OCI-LY7 (cell line): ENCODE measurements around the gene MAN1A2. TPM values are rescaled to one million over a fixed set of nuclear protein-coding genes. Genes with fewer than 3 reads are reported as not detected.

ENCODE experiments used
- BruUV-seq: library from RNA; stranded (reverse); fragments of 400-500 nt; replicated peaks from 2 replicates; lab custom pipeline; 2021; lab: Mats Ljungman, UMichigan
- CTCF ChIA-PET: fragments of 300-600 bp; sonication (Branson Sonifier 250); formaldehyde crosslinking; loops from one replicate; lab custom pipeline; 2022; ENCODE audit warnings: antibody characterized with exemption; ENCODE audit not compliant: unreplicated experiment; lab: Charles Lee
- POLR2A ChIA-PET: fragments of 300-600 bp; sonication (Branson Sonifier 250); formaldehyde crosslinking; loops from one replicate; lab custom pipeline; 2022; ENCODE audit warnings: antibody characterized with exemption; lab: Charles Lee
- DNase-seq: peaks from one replicate; pipeline ENCODE4 v3.0.0-alpha.2; 2015; ENCODE audit warnings: low spot score
- H2AFZ ChIP-seq: fragments of 200-600 bp; sonication (generic), shearing (Covaris generic); 2 replicates; pipeline ENCODE4 v1.6.1; 2014; ENCODE audit warnings: mild to moderate bottlenecking, antibody characterized with exemption, low read length, moderate library complexity
- H3K27ac ChIP-seq: fragments of 200-600 bp; sonication (generic); 2 replicates; pipeline ENCODE4 v1.5.1; 2014; ENCODE audit warnings: mixed run types, low read depth, mild to moderate bottlenecking, moderate library complexity, low read length, inconsistent platforms; ENCODE audit not compliant: poor library complexity, severe bottlenecking
- H3K36me3 ChIP-seq: fragments of 200-600 bp; sonication (generic); 2 replicates; pipeline ENCODE4 v1.6.1; 2014; ENCODE audit warnings: mild to moderate bottlenecking, antibody characterized with exemption, low read length, moderate library complexity, mixed read lengths; ENCODE audit not compliant: insufficient read depth
- H3K4me1 ChIP-seq: fragments of 200-600 bp; sonication (generic); 2 replicates; pipeline ENCODE4 v1.5.1; 2014; ENCODE audit warnings: mild to moderate bottlenecking, low read length; ENCODE audit not compliant: insufficient read depth, poor library complexity, severe bottlenecking
- H3K4me2 ChIP-seq: fragments of 200-600 bp; sonication (generic); 2 replicates; pipeline ENCODE4 v1.6.1; 2014; ENCODE audit warnings: mild to moderate bottlenecking, low read length
- H3K4me3 ChIP-seq: fragments of 200-600 bp; sonication (generic); 2 replicates; pipeline ENCODE4 v1.5.1; 2014; ENCODE audit warnings: mild to moderate bottlenecking, low read depth, low read length; ENCODE audit not compliant: poor library complexity, severe bottlenecking
- H3K79me2 ChIP-seq: fragments of 200-600 bp; sonication (generic); 2 replicates; pipeline ENCODE4 v1.6.1; 2016; ENCODE audit warnings: low read depth, mild to moderate bottlenecking, low read length, moderate library complexity, mixed read lengths; ENCODE audit not compliant: insufficient read depth
- H3K9me2 ChIP-seq: fragments of 200-600 bp; sonication (generic); 2 replicates; pipeline ENCODE4 v1.6.1; 2016; ENCODE audit warnings: mild to moderate bottlenecking, low read length, mixed read lengths; ENCODE audit not compliant: insufficient read depth
- H3K9me3 ChIP-seq: fragments of 200-600 bp; sonication (generic); 2 replicates; pipeline ENCODE4 v1.6.1; 2014; ENCODE audit warnings: mild to moderate bottlenecking, mixed run types, low read length, mixed read lengths
- H4K20me1 ChIP-seq: fragments of 200-600 bp; sonication (generic); 2 replicates; pipeline ENCODE4 v1.6.1; 2014; ENCODE audit warnings: mild to moderate bottlenecking, antibody characterized with exemption, low read length, moderate library complexity, mixed read lengths; ENCODE audit not compliant: insufficient read depth
- EZH2phosphoT487 ChIP-seq: fragments of 200-600 bp; sonication (generic); IDR thresholded peaks from 2 replicates; pipeline ENCODE4 v1.6.1; 2018; ENCODE audit warnings: low read depth, borderline replicate concordance, mild to moderate bottlenecking, mixed run types, antibody characterized with exemption, low read length, moderate library complexity, mixed read lengths
- intact Hi-C: fragments of 100-400 bp; cut with micrococcal nuclease; formaldehyde crosslinking; loops from one replicate; pipeline ENCODE4 v1.10.0; 2022; ENCODE audit not compliant: unreplicated experiment
- total RNA-seq, 2 experiments: library from RNA; depleted of rRNA in 1 of 2; stranded (reverse); fragments of >200 nt in 1 of 2; shearing (Covaris generic) in 1 of 2; gene quantifications; 2 replicates each; pipeline ENCODE4 v1.2.3, GENCODE V29; 2014 to 2022
- TF ChIP-seq, protein P1 (sequence below): fragments of 200-600 bp; sonication (generic); conservative IDR thresholded peaks from 2 replicates; pipeline ENCODE4 v1.5.1; 2014; ENCODE audit warnings: mild to moderate bottlenecking, antibody characterized with exemption, low read length, moderate library complexity, mixed read lengths

The MAN1A2 gene
- total RNA-seq, 2 experiments from 2014 or later: 16.1 to 27.5 TPM

DNA sequence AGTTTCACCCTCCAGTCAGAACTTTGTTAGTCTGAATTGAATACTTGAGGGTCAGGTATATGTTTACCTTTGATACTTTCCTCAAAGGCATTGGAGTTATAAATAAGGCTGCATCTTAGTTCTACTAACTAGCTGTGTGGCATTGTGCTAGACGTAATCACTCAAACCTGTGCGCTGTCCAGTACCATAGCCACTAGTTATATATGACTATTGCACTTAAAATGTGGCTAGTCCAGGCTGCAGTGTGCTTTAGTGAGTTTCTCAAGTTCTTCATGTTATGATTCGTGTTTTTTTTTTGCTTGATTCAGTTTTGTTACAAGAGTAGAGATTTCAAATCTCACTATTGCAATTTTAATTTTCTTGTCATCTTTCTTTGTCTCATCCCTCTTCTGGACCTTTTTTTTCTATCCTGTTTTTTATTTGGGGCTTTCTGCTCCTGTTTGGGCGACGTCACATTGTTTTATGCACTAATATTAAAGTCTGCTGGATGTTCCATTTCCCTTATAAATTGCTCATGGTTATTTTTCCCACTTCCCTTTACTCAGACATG, 5.7 kb downstream of the MAN1A2 start:
- H4K20me1 ChIP-seq: peaks cover 30% of the 10 kb centered on the region
- CTCF ChIA-PET: no interaction called here
- no peak for DNase-seq
- no peak overlapping the region for H3K4me2 ChIP-seq
- H3K4me3 ChIP-seq: no peak overlapping the region
- intact Hi-C loops: no loop called here
- peaks cover 14% of the 10 kb centered on the region for H3K4me1 ChIP-seq
- TF ChIP-seq EZH2phosphoT487: no peak
- TF ChIP-seq, protein P1, sequence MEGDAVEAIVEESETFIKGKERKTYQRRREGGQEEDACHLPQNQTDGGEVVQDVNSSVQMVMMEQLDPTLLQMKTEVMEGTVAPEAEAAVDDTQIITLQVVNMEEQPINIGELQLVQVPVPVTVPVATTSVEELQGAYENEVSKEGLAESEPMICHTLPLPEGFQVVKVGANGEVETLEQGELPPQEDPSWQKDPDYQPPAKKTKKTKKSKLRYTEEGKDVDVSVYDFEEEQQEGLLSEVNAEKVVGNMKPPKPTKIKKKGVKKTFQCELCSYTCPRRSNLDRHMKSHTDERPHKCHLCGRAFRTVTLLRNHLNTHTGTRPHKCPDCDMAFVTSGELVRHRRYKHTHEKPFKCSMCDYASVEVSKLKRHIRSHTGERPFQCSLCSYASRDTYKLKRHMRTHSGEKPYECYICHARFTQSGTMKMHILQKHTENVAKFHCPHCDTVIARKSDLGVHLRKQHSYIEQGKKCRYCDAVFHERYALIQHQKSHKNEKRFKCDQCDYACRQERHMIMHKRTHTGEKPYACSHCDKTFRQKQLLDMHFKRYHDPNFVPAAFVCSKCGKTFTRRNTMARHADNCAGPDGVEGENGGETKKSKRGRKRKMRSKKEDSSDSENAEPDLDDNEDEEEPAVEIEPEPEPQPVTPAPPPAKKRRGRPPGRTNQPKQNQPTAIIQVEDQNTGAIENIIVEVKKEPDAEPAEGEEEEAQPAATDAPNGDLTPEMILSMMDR: no peak
- H2AFZ ChIP-seq: no peak overlapping the region
- BruUV-seq: no TSS peak
- H3K27ac ChIP-seq: no peak overlapping the region
- peaks cover 6% of the 10 kb centered on the region; the same call in 1 of the 2 replicates for H3K36me3 ChIP-seq
- no peaks in the 10 kb centered on the region for H3K9me3 ChIP-seq
- H3K9me2 ChIP-seq: no peaks in the 10 kb centered on the region
- H3K79me2 ChIP-seq: peaks cover 95% of the 10 kb centered on the region
- POLR2A ChIA-PET: no interaction called here

DNA sequence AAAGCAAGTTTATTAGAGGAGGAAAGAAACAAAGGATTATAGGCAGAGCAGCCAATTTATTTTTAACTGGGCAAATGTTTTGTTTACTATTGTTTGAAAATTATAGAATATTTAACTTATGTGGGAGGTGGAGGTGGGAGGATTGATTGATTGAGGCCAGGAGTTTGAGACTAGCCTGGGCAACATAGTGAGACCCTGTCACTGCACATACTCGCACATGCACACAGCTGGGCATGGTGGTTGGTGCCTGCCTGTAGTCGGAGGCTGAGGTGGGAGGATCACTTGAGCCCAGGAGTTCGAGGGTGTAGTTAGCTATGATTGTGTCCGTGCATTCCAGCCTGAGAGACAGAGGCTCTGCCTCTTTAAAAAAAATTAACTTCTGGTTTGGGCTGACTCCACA, 6.7 kb downstream of the MAN1A2 start:
- BruUV-seq: no TSS peak
- Histone ChIP-seq H3K9me2 (no peaks in the 10 kb centered on the region), H3K4me3 (no peak overlapping the region), H3K27ac (no peak overlapping the region), H2AFZ (no peak overlapping the region), H3K36me3 (peaks cover 6% of the 10 kb centered on the region; the same call in 1 of the 2 replicates), H4K20me1 (peaks cover 21% of the 10 kb centered on the region), H3K79me2 (peaks cover 91% of the 10 kb centered on the region), H3K9me3 (no peaks in the 10 kb centered on the region), H3K4me1 (peaks cover 14% of the 10 kb centered on the region), H3K4me2 (no peak overlapping the region)
- CTCF ChIA-PET: no interaction called here
- POLR2A ChIA-PET: interaction anchor here (0.6 to 1.1 kb wide), 2 partner anchors 32 to 901 kb away, joined by 3 to 5 read pairs; no protein-coding TSS in a partner anchor
- TF ChIP-seq, protein P1: no peak
- no peak for TF ChIP-seq EZH2phosphoT487
- intact Hi-C loops: no loop called here
- DNase-seq: no peak

DNA sequence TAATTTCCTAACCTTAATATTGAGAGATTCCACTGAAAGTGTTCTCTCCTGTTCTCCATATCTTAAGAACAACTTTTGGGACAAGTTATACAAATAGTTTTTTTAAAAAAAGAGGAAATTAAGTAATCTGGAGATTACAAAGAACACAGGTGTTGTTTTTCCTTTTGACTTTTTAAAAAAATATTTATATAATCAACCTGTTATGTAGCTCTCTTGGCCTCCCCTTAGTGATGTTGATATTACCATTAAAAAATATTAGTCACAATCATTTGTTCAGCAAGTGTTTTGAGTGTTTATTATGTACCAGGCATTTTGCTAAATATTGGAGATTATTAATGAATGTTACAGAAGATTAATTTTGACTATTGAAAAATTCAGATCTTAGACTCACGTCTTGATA, 8.1 kb downstream of the MAN1A2 start:
- Histone ChIP-seq H3K4me3 (no peak overlapping the region), H3K36me3 (peaks cover 6% of the 10 kb centered on the region; the same call in 1 of the 2 replicates), H3K27ac (no peak overlapping the region), H3K79me2 (peaks cover 90% of the 10 kb centered on the region), H2AFZ (no peak overlapping the region), H3K4me2 (no peak overlapping the region), H3K9me3 (no peaks in the 10 kb centered on the region), H3K4me1 (peaks cover 14% of the 10 kb centered on the region), H4K20me1 (peaks cover 9% of the 10 kb centered on the region; the same call in 1 of the 2 replicates), H3K9me2 (no peaks in the 10 kb centered on the region)
- BruUV-seq: no TSS peak
- TF ChIP-seq EZH2phosphoT487: no peak
- TF ChIP-seq, protein P1: no peak
- POLR2A ChIA-PET: interaction anchor here (0.8 kb wide), 1 partner anchor 1401 kb away, joined by 3 read pairs; no protein-coding TSS in a partner anchor
- CTCF ChIA-PET: no interaction called here
- DNase-seq: no peak
- intact Hi-C loops: no loop called here
